ENCODE data around the gene FLNB. TPM values are rescaled to one million over a fixed set of nuclear protein-coding genes. Genes with fewer than 3 reads are reported as not detected.

Gene FLNB
- total and polyA plus RNA-seq, 12 donors = 84.6 to 278 (median 131) TPM

DNA sequence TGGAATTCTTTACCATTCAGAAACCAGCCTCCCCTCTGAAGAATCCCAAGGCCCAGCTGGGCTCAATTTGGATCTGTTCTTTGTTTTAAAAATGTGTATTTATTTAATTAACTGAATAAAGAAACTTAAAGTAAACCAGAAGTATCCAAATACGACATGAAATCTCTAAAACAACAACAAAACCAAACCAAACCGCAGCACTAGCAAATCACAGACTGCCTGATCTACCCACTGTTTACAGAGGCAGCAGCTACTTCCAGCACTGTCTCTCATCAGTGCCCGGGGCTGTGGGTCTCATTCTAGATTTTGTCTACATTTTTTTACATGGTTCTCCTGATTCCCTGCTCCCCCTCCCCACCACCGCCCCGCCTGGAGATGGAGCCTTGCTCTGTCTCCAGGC, 2.3 kb downstream of the FLNB start:
- Histone ChIP-seq H3K9me3 (replicated peaks in 1 of 3) (no peaks in the 10 kb centered on the region), H3K27ac (peak overlapping the region in 3 of 5 donors; percentile 30 to 83 (median 78)), H3K4me1 (replicated peaks in 1 of 2) (peaks cover 22 to 39% of the 10 kb centered on the region in 2 donors), H3K4me3 (peak overlapping the region in 1 of 4 donors; percentile 84), H3K27me3 (no peaks in the 10 kb centered on the region), H3K36me3 (replicated peaks in 1 of 2) (no peaks in the 10 kb centered on the region)
- intact Hi-C loops (cut with DNase I) = loop anchor here in 1 of 2 donors (10.0 kb wide), 1 partner anchor 94 kb away; no protein-coding TSS in a partner anchor
- TF ChIP-seq, protein P1, sequence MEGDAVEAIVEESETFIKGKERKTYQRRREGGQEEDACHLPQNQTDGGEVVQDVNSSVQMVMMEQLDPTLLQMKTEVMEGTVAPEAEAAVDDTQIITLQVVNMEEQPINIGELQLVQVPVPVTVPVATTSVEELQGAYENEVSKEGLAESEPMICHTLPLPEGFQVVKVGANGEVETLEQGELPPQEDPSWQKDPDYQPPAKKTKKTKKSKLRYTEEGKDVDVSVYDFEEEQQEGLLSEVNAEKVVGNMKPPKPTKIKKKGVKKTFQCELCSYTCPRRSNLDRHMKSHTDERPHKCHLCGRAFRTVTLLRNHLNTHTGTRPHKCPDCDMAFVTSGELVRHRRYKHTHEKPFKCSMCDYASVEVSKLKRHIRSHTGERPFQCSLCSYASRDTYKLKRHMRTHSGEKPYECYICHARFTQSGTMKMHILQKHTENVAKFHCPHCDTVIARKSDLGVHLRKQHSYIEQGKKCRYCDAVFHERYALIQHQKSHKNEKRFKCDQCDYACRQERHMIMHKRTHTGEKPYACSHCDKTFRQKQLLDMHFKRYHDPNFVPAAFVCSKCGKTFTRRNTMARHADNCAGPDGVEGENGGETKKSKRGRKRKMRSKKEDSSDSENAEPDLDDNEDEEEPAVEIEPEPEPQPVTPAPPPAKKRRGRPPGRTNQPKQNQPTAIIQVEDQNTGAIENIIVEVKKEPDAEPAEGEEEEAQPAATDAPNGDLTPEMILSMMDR (IDR thresholded peaks at IDR 0.05) = no peak
- no peak for TF ChIP-seq POLR2A (IDR thresholded peaks at IDR 0.05)
- DNase-seq = no peak
- 70 to 73% (median 71%) methylated on average over 5 of the region's 5 CpGs for WGBS, 4 donors

DNA sequence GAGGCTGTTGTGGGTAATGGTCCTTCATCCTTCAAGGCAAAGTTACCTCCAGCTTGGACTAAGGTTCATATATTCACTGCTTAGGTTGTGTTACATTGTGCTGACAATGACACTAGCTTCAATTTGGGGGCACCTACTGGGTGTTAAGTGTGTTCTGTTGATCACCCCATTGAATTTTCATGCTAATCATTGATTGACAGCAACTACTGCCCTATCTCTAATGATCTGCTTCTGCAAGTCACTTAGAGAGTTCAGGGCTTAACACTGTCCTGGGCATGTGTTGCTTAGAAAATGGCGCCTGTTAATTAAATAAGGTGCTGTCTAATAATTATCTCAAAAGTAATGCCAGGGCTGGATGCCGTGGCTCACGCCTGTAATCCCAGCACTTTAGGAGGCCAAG, 3.4 kb downstream of the FLNB start:
- H3K36me3 ChIP-seq (replicated peaks in 1 of 2) = no peaks in the 10 kb centered on the region
- TF ChIP-seq POLR2A (IDR thresholded peaks at IDR 0.05) = no peak
- TF ChIP-seq, protein P1 (IDR thresholded peaks at IDR 0.05) = no peak
- intact Hi-C loops (cut with DNase I) = loop anchor here in 1 of 2 donors (10.0 kb wide), 1 partner anchor 93 kb away; no protein-coding TSS in a partner anchor
- peaks cover 22 to 39% of the 10 kb centered on the region in 2 donors for H3K4me1 ChIP-seq (replicated peaks in 1 of 2)
- 83 to 100% (median 96%) methylated on average over 3 of the region's 3 CpGs for WGBS, 4 donors
- DNase-seq = no peak
- H3K27me3 ChIP-seq = no peaks in the 10 kb centered on the region
- H3K9me3 ChIP-seq (replicated peaks in 1 of 3) = no peaks in the 10 kb centered on the region
- peak overlapping the region in 2 of 5 donors; percentile 78 to 83 for H3K27ac ChIP-seq
- H3K4me3 ChIP-seq = no peak overlapping the region

DNA sequence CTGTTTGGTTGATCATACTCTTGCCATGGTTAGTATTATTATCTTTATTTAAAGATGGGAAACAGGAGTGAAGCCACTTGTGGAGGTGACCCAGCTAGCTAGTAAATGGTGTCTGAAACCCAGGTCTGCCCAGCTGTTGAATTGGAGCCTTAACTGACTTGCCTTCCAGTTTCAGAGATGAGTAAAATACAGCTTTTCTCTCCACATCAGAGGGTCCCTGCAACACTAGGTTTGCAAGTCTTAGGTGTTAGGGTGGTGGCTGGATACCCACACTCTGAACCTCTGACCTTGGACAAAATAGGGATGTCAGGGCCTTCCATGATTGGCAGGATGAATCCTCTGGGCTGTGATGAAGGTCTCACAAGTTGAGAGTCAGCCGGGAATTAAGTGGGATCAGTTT, 4.1 kb downstream of the FLNB start:
- DNase-seq = no peak
- Histone ChIP-seq H3K36me3 (replicated peaks in 1 of 2) (no peaks in the 10 kb centered on the region), H3K4me3 (no peak overlapping the region), H3K27ac (peak overlapping the region in 2 of 5 donors; percentile 20 to 30), H3K4me1 (replicated peaks in 1 of 2) (peaks cover 26 to 42% of the 10 kb centered on the region in 2 donors), H3K9me3 (replicated peaks in 1 of 3) (no peaks in the 10 kb centered on the region), H3K27me3 (no peaks in the 10 kb centered on the region)
- intact Hi-C loops (cut with DNase I) = loop anchor here in 1 of 2 donors (10.0 kb wide), 1 partner anchor 92 kb away; no protein-coding TSS in a partner anchor
- 67 to 80% (median 76%) methylated on average over 1 of the region's 1 CpG for WGBS, 4 donors
- TF ChIP-seq, protein P1 (IDR thresholded peaks at IDR 0.05) = no peak
- TF ChIP-seq POLR2A (IDR thresholded peaks at IDR 0.05) = no peak

DNA sequence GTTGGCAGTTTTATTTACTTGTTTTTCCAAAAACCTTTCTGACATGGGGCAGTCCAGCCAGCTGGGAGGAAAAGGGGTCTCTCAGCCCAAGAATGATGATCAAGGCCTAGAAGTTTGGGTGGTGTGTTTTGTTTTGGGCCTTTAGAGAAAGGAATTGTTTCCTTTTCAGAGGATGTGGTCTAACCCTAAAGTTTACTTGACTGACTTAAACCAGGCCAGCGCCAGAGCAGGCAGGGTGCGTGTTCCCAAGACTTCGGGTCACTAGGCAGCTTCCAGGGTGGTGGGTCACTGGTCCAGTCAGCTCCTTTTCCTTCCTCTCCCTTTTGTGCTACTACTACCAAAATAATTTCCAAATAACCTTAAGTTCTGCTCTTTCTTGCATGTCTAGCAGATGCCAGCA, 4.9 kb downstream of the FLNB start:
- Histone ChIP-seq H3K27ac (peak overlapping the region in 1 of 5 donors; percentile 30), H3K4me1 (replicated peaks in 1 of 2) (peaks cover 34 to 47% of the 10 kb centered on the region in 2 donors)

More for the DNA sequence above, 4.9 kb downstream of the FLNB start:
- WGBS, 4 donors = 71 to 84% (median 78%) methylated on average over 3 of the region's 3 CpGs
- H3K9me3 ChIP-seq (replicated peaks in 1 of 3) = no peaks in the 10 kb centered on the region
- no peaks in the 10 kb centered on the region for H3K27me3 ChIP-seq
- TF ChIP-seq, protein P1 (IDR thresholded peaks at IDR 0.05) = no peak
- no peak for TF ChIP-seq POLR2A (IDR thresholded peaks at IDR 0.05)
- H3K4me3 ChIP-seq = no peak overlapping the region
- no peak for DNase-seq
- intact Hi-C loops (cut with DNase I) = loop anchor here in 1 of 2 donors (10.0 kb wide), 1 partner anchor 92 kb away; no protein-coding TSS in a partner anchor
- no peaks in the 10 kb centered on the region for H3K36me3 ChIP-seq (replicated peaks in 1 of 2)

All from adrenal gland (tissue), 12 donors.